Right lobe of liver (tissue), 6 donors: Measurements from ENCODE around the gene CEP68. TPM values are rescaled to one million over a fixed set of nuclear protein-coding genes. Genes with fewer than 3 reads are reported as not detected.

Source experiments
- ATAC-seq, 4 donors: fragments of 200-7000 bp; cut with Tn5 transposase; one replicate each; pipeline ENCODE4 v1.9.1; 2020; ENCODE audit warnings: mild to moderate bottlenecking in 4 of 4, moderate library complexity in 4 of 4
- DNase-seq, 3 donors: peaks; one replicate each; pipeline ENCODE4 v3.0.0-alpha.2; 2020
- H3K27ac ChIP-seq, 3 donors: fragments of 200-600 bp; one replicate each; pipeline ENCODE4 v1.8.0; 2022
- H3K27me3 ChIP-seq, 2 donors: fragments of 200-600 bp; one replicate each; pipeline ENCODE4 v1.8.0; 2022
- H3K36me3 ChIP-seq, 4 donors: fragments of 200-600 bp; sonication (generic) in 1 of 4; one replicate each; pipeline versions ENCODE4 v1.5.1 to v1.8.0; 2017 to 2022; ENCODE audit warnings: control low read depth in 1 of 4
- H3K4me1 ChIP-seq, 4 donors: fragments of 200-600 bp; sonication (generic) in 1 of 4; one replicate each; pipeline versions ENCODE4 v1.5.1 to v1.8.0; 2017 to 2022; ENCODE audit warnings: control low read depth in 1 of 4
- H3K4me3 ChIP-seq, 3 donors: fragments of 200-600 bp; one replicate each; pipeline ENCODE4 v1.8.0; 2022
- H3K9me3 ChIP-seq, 4 donors: fragments of 200-600 bp; sonication (generic) in 1 of 4; one replicate each; pipeline versions ENCODE4 v1.5.1 to v1.8.0; 2017 to 2022; ENCODE audit warnings: control low read depth in 1 of 4
- CTCF ChIP-seq, 4 donors: fragments of 200-600 bp in 3 of 4; fragments of 450-650 bp in 1 of 4; IDR thresholded peaks; one replicate each; pipeline versions ENCODE4 v1.5.1 to v1.8.0; 2016 to 2022; ENCODE audit warnings: antibody characterized with exemption in 4 of 4, mild to moderate bottlenecking in 2 of 4
- POLR2A ChIP-seq: fragments of 450-650 bp; IDR thresholded peaks from one replicate; pipeline ENCODE4 v1.6.1; 2017; ENCODE audit warnings: antibody characterized with exemption, mild to moderate bottlenecking
- WGBS: methylation state at CpG from one replicate; pipeline ENCODE4 v1.1.6; 2018; ENCODE audit warnings: low coverage, low lambda C conversion rate; ENCODE audit not compliant: insufficient coverage; ENCODE audit errors: missing lambda C conversion rate; 5-methylcytosine and 5-hydroxymethylcytosine counted together
- intact Hi-C, 2 donors: fragments of 100-400 bp; cut with DNase I; formaldehyde crosslinking; loops; one replicate each; pipeline versions ENCODE4 v1.11.2 to v1.14.1; 2022
- total RNA-seq, 6 experiments: library from RNA; depleted of rRNA in 2 of 6; stranded (reverse); fragments of >200 nt in 2 of 6; fragmentation: NEBNext Ultra II Directional in 3 of 6; extraction: Animal tissue kit (Norgen Biotek cat#: 25700) in 3 of 6; gene quantifications; one replicate each; pipeline versions ENCODE4 v1.1.0 to v1.2.4, GENCODE V29; 2016 to 2023
- donor health status: DM: no; HTN: yes; CAD: no.
- donor health status: DM: no; HTN: no; CAD: no.
- donor health status: DM: no; HTN: no; CAD: no.
- donor health status: DM: no; HTN: yes; CAD: no.
- donor health status: DM: no; HTN: yes; CAD: no.

CEP68 gene
- total RNA-seq, 6 experiments from 2014 or later = 1.7 to 4.3 (median 3.2) TPM

GRCh38 chr2:65057391-65058052 is 1.3 kb downstream of the CEP68 start:
- 52% methylated on average over 6 of the region's 6 CpGs for WGBS
- peak in 1 of 4 donors; percentile 2 for ATAC-seq
- Histone ChIP-seq H3K36me3 (no peaks in the 10 kb centered on the region), H3K4me3 (peak overlapping the region in 2 of 3 donors; percentile 78 to 88), H3K27me3 (no peaks in the 10 kb centered on the region), H3K4me1 (peaks cover 0 to 14% (median 4%) of the 10 kb centered on the region in 4 donors), H3K27ac (peak overlapping the region in 1 of 3 donors; percentile 78), H3K9me3 (no peaks in the 10 kb centered on the region)
- TF ChIP-seq POLR2A (no peak), CTCF (IDR thresholded peaks at IDR 0.05) (no peak)
- DNase-seq = no peak
- intact Hi-C loops = no loop called here

GRCh38 chr2:65059071-65059470 is 2.9 kb downstream of the CEP68 start:
- no peak for DNase-seq
- no peaks in the 10 kb centered on the region for H3K36me3 ChIP-seq
- TF ChIP-seq CTCF (IDR thresholded peaks at IDR 0.05) (no peak), POLR2A (no peak)
- H3K4me3 ChIP-seq = no peak overlapping the region
- ATAC-seq = no peak
- intact Hi-C loops = no loop called here
- WGBS = 80% methylated on average over 1 of the region's 1 CpG
- H3K27me3 ChIP-seq = no peaks in the 10 kb centered on the region
- H3K4me1 ChIP-seq = peaks cover 0 to 14% (median 4%) of the 10 kb centered on the region in 4 donors
- H3K27ac ChIP-seq = no peak overlapping the region
- no peaks in the 10 kb centered on the region for H3K9me3 ChIP-seq

- H3K36me3 ChIP-seq = no peaks in the 10 kb centered on the region
- intact Hi-C loops = no loop called here
- H3K9me3 ChIP-seq = no peaks in the 10 kb centered on the region
- H3K27ac ChIP-seq = no peak overlapping the region
- H3K4me3 ChIP-seq = no peak overlapping the region
- WGBS = 100% methylated on average over 4 of the region's 7 CpGs
- TF ChIP-seq CTCF (IDR thresholded peaks at IDR 0.05) (no peak), POLR2A (no peak)
- H3K27me3 ChIP-seq = no peaks in the 10 kb centered on the region
- DNase-seq (peak in 1 of 3 donors; percentile 23), ATAC-seq (no peak)
- peaks cover 0 to 28% (median 11%) of the 10 kb centered on the region in 4 donors for H3K4me1 ChIP-seq
Measured at GRCh38 chr2:65061146-65061909, 5.1 kb downstream of the CEP68 start.

- Histone ChIP-seq H3K4me1 (peaks cover 0 to 27% (median 11%) of the 10 kb centered on the region in 4 donors), H3K27me3 (no peaks in the 10 kb centered on the region), H3K36me3 (no peaks in the 10 kb centered on the region), H3K9me3 (no peaks in the 10 kb centered on the region), H3K4me3 (no peak overlapping the region), H3K27ac (no peak overlapping the region)
- TF ChIP-seq POLR2A (no peak), CTCF (IDR thresholded peaks at IDR 0.05) (no peak)
- DNase-seq = peak in 1 of 3 donors; percentile 33
- intact Hi-C loops = no loop called here
- no peak for ATAC-seq
- no CpG with 5 or more reads among the region's 8 CpGs for WGBS
Measured at GRCh38 chr2:65061910-65062339, 5.7 kb downstream of the CEP68 start.
